ENCODE results near the gene EGR2.

DNA sequence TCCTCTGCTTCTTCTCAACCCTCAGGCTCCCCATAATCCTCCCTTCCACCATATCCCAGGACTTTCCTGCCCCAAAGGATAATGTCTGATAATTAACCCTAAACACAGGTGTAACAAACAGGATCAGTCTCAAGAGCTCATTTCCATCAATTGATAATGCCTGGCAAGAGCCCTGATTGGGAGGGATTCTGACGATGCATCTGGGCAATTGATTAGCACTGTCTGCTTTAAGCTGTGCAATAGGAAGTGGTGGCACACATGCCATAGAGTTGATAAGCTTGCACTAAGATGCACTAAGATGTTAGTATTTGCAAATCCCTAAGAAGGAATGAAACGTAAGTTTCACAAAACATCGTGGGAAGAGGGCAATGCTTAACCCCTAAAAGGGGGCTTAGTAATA lies 27.4 kb upstream of the EGR2 start:
- TF ChIP-seq, protein P1, sequence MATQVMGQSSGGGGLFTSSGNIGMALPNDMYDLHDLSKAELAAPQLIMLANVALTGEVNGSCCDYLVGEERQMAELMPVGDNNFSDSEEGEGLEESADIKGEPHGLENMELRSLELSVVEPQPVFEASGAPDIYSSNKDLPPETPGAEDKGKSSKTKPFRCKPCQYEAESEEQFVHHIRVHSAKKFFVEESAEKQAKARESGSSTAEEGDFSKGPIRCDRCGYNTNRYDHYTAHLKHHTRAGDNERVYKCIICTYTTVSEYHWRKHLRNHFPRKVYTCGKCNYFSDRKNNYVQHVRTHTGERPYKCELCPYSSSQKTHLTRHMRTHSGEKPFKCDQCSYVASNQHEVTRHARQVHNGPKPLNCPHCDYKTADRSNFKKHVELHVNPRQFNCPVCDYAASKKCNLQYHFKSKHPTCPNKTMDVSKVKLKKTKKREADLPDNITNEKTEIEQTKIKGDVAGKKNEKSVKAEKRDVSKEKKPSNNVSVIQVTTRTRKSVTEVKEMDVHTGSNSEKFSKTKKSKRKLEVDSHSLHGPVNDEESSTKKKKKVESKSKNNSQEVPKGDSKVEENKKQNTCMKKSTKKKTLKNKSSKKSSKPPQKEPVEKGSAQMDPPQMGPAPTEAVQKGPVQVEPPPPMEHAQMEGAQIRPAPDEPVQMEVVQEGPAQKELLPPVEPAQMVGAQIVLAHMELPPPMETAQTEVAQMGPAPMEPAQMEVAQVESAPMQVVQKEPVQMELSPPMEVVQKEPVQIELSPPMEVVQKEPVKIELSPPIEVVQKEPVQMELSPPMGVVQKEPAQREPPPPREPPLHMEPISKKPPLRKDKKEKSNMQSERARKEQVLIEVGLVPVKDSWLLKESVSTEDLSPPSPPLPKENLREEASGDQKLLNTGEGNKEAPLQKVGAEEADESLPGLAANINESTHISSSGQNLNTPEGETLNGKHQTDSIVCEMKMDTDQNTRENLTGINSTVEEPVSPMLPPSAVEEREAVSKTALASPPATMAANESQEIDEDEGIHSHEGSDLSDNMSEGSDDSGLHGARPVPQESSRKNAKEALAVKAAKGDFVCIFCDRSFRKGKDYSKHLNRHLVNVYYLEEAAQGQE (IDR thresholded peaks at IDR 0.05; ENCODE audit: insufficient replicate concordance, low read depth), result no peak
- no peak for TF ChIP-seq CTCF (IDR thresholded peaks at IDR 0.05; ENCODE audit: insufficient read depth, low read length)
- TF ChIP-seq SPI1 (IDR thresholded peaks at IDR 0.05; ENCODE audit: borderline replicate concordance, low read depth), result no peak
- TF ChIP-seq GABPA (IDR thresholded peaks at IDR 0.05; ENCODE audit: low read depth), result no peak
- TF ChIP-seq POLR2AphosphoS5 (IDR thresholded peaks at IDR 0.05; ENCODE audit: low read depth), result no peak
